Glutamatergic neuron (in vitro differentiated cells): ENCODE results near the gene FARS2. TPM values are rescaled to one million over a fixed set of nuclear protein-coding genes. Genes with fewer than 3 reads are reported as not detected.
A peak's percentile ranks its signal among the peaks of the same experiment; 100 is the strongest.

Source experiments
- DNase-seq: peaks from one replicate; pipeline ENCODE4 v3.0.0; 2022
- H3K27ac Mint-ChIP-seq: one replicate; pipeline ENCODE4 v1.8.0; 2020; ENCODE audit warnings: mild to moderate bottlenecking, mixed read lengths, inconsistent platforms; ENCODE audit not compliant: unreplicated experiment
- H3K27me3 Mint-ChIP-seq: one replicate; pipeline ENCODE4 v1.8.0; 2020; ENCODE audit warnings: mild to moderate bottlenecking, moderate library complexity, mixed read lengths, inconsistent platforms; ENCODE audit not compliant: unreplicated experiment
- H3K36me3 Mint-ChIP-seq: one replicate; pipeline ENCODE4 v1.8.0; 2020; ENCODE audit warnings: mild to moderate bottlenecking, mixed read lengths, inconsistent platforms; ENCODE audit not compliant: unreplicated experiment
- H3K4me1 Mint-ChIP-seq: one replicate; pipeline ENCODE4 v1.8.0; 2020; ENCODE audit warnings: mild to moderate bottlenecking, low read depth, mixed read lengths, inconsistent platforms; ENCODE audit not compliant: unreplicated experiment
- H3K4me3 Mint-ChIP-seq: one replicate; pipeline ENCODE4 v1.8.0; 2020; ENCODE audit warnings: mild to moderate bottlenecking, mixed read lengths, inconsistent platforms; ENCODE audit not compliant: unreplicated experiment
- H3K9me3 Mint-ChIP-seq: one replicate; pipeline ENCODE4 v1.8.0; 2020; ENCODE audit warnings: mild to moderate bottlenecking, moderate library complexity, mixed read lengths, inconsistent platforms; ENCODE audit not compliant: unreplicated experiment
- long read RNA-seq: library from polyadenylated mRNA; unstranded; transcript quantifications from one replicate; pipeline ENCODE4 v2.0.0, GENCODE V29; 2020; ENCODE audit not compliant: unreplicated experiment
- total RNA-seq: library from RNA; stranded (reverse); fragmentation: NEBNext Ultra II Directional; extraction: Animal tissue kit (Norgen Biotek cat#: 25700); gene quantifications from one replicate; pipeline ENCODE4 v1.2.1, GENCODE V29; 2021; ENCODE audit not compliant: unreplicated experiment
- TF ChIP-seq, protein P1 (sequence below): fragments of 200-600 bp; sonication (generic); IDR thresholded peaks from one replicate; pipeline ENCODE4 v1.5.0; 2021; ENCODE audit not compliant: partially characterized antibody, unreplicated experiment

FARS2 gene
- total RNA-seq = 14.2 TPM
- long read RNA-seq, transcript FARS2-201 (7 exons, 1,663 nt) = major isoform, 22 of 30 reads
- long read RNA-seq, partial matches to known transcripts = 0 of 30 reads
- long read RNA-seq, other reads (novel, unspliced or antisense) = 5 of 30 reads

DNA sequence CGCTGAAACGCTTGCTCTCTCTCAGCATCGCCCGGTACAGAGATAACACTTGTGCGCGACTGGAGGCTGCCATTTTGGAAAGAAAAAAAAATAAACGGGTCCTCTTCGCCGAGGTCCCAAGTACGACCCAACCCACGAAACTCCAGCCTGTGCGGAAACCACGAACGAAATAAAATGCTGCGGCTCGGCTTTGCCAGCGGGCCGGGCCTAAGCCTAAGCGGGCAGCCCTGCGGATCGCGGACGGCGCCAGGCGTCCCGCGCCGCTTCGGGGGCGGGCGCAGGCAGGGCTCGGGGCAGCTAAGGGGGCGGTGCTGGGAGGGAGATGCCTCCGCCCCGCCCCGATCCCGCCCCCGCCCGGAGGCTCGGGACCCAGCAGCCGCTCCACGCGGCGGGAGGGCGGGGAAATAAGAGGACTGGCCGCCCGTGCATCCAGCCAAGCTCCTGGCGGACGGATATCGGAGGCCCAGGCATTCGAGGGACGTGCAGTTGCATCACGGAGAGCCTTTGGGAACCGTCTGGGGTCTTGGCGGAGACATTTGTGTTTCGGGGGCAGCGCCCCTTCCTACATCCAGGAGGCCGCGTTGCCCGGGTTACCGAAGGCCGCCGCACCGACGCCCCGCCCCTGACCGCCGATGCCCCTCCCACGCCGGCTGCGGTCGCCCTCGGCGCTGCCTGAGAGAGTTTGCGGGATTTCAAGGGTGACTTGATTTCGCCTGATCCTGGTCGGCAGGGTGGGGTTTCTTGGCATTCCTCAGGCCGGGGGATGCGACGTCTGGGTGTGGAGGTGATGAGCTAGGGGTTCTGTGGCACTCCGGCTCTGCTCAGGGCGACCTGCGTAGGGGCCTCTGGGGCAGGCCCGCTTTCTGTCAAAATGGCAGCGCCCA is at the start of gene FARS2, which contains the start of gene LYRM4:
Gene FARS2 (plus strand): TSS at position 853 of the 884 bp plus-strand sequence.
Gene LYRM4 (minus strand): TSS at position 290 of the 884 bp plus-strand sequence. CDS start 217 bp downstream, at position 73.
- TF ChIP-seq, protein P1, sequence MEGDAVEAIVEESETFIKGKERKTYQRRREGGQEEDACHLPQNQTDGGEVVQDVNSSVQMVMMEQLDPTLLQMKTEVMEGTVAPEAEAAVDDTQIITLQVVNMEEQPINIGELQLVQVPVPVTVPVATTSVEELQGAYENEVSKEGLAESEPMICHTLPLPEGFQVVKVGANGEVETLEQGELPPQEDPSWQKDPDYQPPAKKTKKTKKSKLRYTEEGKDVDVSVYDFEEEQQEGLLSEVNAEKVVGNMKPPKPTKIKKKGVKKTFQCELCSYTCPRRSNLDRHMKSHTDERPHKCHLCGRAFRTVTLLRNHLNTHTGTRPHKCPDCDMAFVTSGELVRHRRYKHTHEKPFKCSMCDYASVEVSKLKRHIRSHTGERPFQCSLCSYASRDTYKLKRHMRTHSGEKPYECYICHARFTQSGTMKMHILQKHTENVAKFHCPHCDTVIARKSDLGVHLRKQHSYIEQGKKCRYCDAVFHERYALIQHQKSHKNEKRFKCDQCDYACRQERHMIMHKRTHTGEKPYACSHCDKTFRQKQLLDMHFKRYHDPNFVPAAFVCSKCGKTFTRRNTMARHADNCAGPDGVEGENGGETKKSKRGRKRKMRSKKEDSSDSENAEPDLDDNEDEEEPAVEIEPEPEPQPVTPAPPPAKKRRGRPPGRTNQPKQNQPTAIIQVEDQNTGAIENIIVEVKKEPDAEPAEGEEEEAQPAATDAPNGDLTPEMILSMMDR = no peak
- peaks cover 12% of the 10 kb centered on the region for H3K9me3 Mint-ChIP-seq
- H3K27me3 Mint-ChIP-seq = peaks cover 4% of the 10 kb centered on the region
- DNase-seq = peak; percentile 92
- peak within 1 kb of the TSS; percentile 98 for H3K27ac Mint-ChIP-seq
- H3K4me3 Mint-ChIP-seq = peak within 1 kb of the TSS; percentile 97
- peaks cover 6% of the 10 kb centered on the region for H3K36me3 Mint-ChIP-seq
- H3K4me1 Mint-ChIP-seq = peaks cover 4% of the 10 kb centered on the region

DNA sequence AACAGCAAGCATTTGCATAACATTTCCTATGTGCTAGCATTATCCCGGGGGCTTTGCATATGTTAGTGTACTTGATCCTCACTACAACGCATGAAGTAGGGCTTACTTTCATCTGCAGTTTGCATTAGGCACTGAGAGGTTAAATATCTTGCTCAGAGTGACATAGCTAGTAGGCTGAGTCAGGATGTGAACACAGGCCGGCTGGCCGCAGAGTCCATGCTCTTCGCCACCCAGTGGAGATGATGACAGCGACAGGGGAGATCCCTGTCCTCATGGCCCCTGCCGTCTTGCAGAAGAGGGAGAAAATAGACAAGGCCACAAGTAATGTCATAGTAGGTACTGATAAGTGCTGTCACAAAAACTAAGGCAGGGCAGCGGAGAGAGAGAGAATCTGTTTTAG is 47.5 kb upstream of the FARS2 start:
- no peak for DNase-seq
- H3K9me3 Mint-ChIP-seq = peaks cover 3% of the 10 kb centered on the region
- H3K27ac Mint-ChIP-seq = peak overlapping the region; percentile 83
- H3K36me3 Mint-ChIP-seq = no peaks in the 10 kb centered on the region
- TF ChIP-seq, protein P1 = no peak
- H3K4me3 Mint-ChIP-seq = peak overlapping the region; percentile 78
- H3K4me1 Mint-ChIP-seq = peaks cover 20% of the 10 kb centered on the region
- peaks cover 1% of the 10 kb centered on the region for H3K27me3 Mint-ChIP-seq

DNA sequence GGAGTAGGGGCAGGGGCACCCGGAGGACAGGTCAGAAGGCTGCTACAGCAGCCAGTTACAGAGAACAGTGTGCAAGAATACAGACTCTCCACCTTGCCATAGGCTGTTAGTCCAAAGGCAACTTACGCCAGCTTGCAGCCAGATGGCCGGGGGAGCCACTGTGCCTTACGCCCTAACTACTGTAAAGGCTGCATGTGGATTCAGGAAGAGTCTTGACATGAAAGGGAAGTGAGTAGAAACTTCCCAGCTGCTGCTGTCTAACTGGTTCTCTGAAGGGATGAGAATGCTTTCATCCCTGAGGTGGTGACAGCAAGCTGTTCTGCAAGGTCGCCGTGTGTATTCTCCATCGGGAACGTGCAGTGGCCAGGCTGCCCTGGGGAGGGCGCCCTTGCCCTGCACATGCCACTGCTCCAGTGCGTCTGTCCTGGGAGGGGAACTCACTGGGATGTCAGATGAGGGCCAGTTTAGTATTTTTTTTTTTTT is 46.7 kb upstream of the FARS2 start:
- TF ChIP-seq, protein P1 = peak; percentile 87
- H3K9me3 Mint-ChIP-seq = peaks cover 3% of the 10 kb centered on the region
- H3K4me1 Mint-ChIP-seq = peaks cover 19% of the 10 kb centered on the region
- peak; percentile 87 for DNase-seq
- peak overlapping the region; percentile 83 for H3K27ac Mint-ChIP-seq
- peak overlapping the region; percentile 78 for H3K4me3 Mint-ChIP-seq
- H3K27me3 Mint-ChIP-seq = peaks cover 1% of the 10 kb centered on the region
- no peaks in the 10 kb centered on the region for H3K36me3 Mint-ChIP-seq

DNA sequence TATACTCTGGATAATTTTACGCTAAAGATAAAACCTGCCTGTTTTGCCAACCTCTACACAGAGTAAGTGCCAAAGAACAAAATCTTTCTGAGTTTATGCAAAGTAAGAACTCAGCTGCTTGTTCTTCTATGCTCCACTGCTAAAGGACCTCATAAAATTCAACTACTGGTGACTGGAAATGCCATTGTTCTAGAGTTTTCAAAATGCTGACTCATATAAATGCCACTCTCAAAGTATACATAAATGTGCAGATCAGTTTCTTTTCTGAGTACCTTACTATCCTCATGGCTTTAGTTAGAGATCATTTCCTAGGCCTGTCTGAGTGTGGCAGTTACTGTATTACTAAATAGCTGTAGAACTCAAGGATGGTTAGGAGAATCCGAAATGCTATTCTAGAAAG is 46.2 kb upstream of the FARS2 start:
- TF ChIP-seq, protein P1 = no peak
- DNase-seq = no peak
- H3K27me3 Mint-ChIP-seq = peaks cover 1% of the 10 kb centered on the region
- peaks cover 23% of the 10 kb centered on the region for H3K4me1 Mint-ChIP-seq
- no peak overlapping the region for H3K27ac Mint-ChIP-seq
- H3K9me3 Mint-ChIP-seq = peaks cover 3% of the 10 kb centered on the region
- no peak overlapping the region for H3K4me3 Mint-ChIP-seq
- no peaks in the 10 kb centered on the region for H3K36me3 Mint-ChIP-seq
